HG03571 (cell line): ENCODE data around the gene KIAA1217.

ENCODE experiments used
- ATAC-seq: cut with Tn5 transposase; IDR thresholded peaks from one replicate; pipeline ENCODE4 v1.9.1; 2021; ENCODE audit not compliant: unreplicated experiment

The KIAA1217 gene

DNA sequence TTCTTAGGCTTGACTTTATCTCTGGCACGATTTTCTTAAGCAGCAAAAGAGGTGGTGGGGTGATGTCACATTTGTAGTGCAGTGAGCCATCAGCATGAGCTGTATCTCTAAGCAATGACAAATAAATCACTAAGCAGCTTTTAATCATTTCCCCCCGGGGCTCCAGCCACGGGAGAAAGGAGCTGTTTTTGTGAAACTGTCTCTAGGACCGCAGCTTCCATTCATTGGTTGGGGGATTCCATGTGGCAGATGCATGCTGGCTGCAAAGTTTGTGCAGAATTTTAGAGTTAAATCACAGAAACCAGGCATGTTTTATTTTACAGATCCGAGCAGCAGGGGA lies 464 bp downstream of the KIAA1217 start:
- peak; percentile 41 for ATAC-seq

- ATAC-seq = peak; percentile 57
Measured at GRCh38 chr10:24209946-24210491, 1.1 kb downstream of the KIAA1217 start.

GRCh38 chr10:24210501-24210900 lies 1.6 kb downstream of the KIAA1217 start:
- peak; percentile 3 for ATAC-seq

GRCh38 chr10:24213266-24213665 lies 4.3 kb downstream of the KIAA1217 start:
- ATAC-seq = no peak

DNA sequence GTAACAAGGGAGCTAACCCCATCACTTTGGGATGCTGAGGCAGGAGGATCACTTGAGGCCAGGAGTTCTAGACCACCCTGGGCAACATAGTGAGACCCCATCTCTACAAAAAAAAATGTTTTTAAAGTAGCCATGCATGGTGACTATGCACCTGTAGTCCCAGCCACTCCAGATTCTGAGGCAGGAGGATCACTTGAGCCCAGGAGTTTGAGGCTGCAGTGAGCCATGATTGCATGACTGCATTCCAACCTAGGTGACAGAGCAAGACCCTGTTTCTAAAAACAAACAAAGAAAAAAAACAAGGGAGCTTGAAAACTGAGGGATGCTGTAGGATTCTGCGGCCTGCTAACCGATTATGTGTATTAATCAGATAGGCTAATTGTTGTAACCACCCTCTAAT lies 4.9 kb downstream of the KIAA1217 start:
- no peak for ATAC-seq

- ATAC-seq = no peak
Measured at GRCh38 chr10:24214762-24215161, 5.8 kb downstream of the KIAA1217 start.

DNA sequence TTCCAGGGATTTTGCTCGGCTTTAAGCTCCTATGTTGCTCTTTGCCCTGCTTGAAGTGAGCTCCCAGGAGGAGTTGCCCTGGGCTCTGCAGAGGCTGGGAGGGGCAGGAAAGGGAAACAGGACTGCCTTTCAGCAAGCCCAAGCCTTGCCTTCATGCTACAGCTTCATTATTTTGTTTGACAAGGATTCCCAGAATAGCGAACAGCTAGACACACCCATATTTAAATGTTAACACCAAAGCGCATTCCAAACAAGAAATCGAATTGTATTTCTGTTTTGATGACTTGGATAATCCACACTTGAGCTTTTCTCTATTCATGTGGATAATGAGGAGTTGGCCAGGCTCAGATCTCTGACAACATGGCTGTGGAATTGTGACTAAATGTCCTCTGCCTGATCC lies 6.3 kb downstream of the KIAA1217 start:
- no peak for ATAC-seq

GRCh38 chr10:24215603-24216002 lies 6.7 kb downstream of the KIAA1217 start:
- ATAC-seq = no peak

DNA sequence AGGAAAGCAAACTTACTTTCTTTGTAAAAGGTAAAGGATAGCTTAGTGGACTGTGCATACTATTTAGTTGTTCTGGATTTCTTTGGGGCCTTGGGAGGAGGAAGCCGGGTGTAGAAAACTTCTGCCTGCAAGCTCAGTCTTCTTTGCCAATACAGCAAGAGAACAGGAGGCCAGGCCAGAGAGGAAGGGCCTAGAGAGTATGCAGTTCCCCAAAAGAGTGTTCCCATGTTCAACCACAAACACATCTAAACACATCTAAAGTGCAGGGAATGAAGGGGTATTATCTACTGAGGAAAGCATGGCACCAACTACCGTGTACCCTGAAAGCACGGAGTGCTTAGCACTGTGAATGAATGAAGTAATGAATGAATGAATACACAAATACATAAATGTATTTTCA lies 11.0 kb downstream of the KIAA1217 start:
- ATAC-seq = no peak

GRCh38 chr10:24223341-24223740 lies 14.4 kb downstream of the KIAA1217 start:
- no peak for ATAC-seq

- no peak for ATAC-seq
Measured at GRCh38 chr10:24223953-24224352, 15.0 kb downstream of the KIAA1217 start.

GRCh38 chr10:24228642-24229041 lies 19.7 kb downstream of the KIAA1217 start:
- ATAC-seq = no peak

DNA sequence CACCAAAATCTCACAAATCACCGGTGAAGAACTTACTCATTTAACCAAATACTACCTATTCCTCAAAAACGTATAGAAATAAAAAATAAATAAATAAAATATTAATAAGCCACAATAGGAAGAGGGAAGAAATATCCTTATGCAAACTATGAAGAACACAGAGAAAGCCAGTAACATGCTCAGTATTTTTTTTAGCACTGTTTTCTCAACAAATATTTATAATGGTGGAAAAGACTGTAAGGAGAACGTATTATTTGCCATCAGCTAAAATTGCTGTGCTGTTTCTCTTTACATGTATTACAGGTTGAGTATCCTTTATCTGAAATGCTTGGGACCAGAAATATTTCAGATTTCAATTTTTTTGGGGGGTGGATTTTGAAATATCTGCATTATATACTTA lies 21.0 kb downstream of the KIAA1217 start:
- no peak for ATAC-seq

GRCh38 chr10:24231200-24231599 lies 22.3 kb downstream of the KIAA1217 start:
- ATAC-seq = no peak

DNA sequence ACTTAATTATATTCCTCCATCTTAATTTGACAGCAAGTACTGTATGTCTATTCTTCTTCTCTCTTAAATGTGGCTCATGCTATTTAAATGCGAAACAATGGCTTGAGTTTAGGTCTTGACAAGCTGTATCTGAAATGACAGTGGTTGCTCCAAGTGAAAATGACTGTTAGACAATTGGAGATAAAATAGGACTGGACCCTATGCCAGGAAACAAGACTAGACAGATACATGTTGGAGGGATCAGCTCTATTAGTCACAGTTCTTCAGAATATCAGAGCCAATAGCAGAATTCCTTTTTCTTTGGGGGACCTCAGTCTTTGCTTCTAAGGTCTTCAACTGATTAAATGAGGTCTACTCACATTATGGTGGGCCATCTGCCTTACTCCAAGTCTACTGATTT lies 25.8 kb downstream of the KIAA1217 start:
- no peak for ATAC-seq

DNA sequence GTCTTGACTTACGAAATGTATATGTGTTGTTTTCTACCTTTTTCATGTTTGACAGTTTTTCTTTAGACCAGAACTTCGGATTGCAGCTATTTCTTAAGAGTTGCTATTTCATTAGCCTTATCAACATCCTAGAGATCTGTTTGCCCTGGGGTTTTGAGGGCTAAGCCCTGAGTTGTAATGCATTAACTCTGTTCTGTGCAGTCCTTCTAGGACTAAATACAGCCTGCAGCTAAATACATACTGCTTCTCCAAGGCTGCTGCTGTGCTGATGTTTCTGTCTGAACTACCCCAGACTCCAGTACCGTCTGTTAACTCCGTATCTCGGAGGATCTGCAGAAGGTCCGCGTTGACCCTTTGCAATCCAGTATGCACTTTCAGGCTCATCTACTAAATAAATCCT lies 26.5 kb downstream of the KIAA1217 start:
- no peak for ATAC-seq

GRCh38 chr10:24237801-24238395 lies 29.0 kb downstream of the KIAA1217 start:
- ATAC-seq = no peak

GRCh38 chr10:24238519-24239247 lies 29.7 kb downstream of the KIAA1217 start:
- ATAC-seq = no peak

DNA sequence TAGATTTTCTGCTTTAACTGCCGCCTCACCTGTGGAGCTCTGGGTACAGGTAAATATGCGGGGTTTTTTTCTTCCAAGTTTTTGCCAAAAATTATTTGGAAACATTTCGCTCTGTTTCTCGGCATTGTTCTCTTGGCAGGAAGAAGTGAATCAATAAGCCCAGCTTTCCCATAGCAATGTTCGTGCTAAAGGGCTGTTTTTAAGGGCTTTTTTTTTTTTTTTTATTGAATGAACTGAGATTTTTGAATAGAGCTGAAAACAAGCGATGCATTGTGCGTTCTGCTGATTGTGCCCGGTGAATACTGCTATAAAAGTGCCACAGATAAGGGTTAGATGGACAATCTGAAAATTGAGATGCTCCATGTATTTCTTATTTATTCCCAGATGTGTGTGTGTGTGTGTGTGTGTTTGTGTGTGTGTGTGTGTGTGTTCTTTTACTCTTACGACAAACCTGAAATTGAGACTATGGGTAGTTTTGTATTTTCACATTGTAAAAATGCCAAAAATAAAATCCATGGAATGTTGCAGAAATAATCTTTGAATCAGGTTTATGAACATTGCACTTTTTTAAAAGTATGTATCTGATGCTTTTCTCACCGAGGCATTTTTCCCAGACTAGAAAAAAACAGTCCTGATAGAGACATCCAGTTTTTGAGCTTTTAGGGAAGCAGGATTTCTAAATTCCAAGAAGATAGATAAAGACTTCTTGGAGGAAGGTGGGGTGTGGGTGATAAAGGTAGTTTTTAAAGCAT lies 30.5 kb downstream of the KIAA1217 start:
- no peak for ATAC-seq

GRCh38 chr10:24240041-24240751 lies 31.3 kb downstream of the KIAA1217 start:
- ATAC-seq = no peak

DNA sequence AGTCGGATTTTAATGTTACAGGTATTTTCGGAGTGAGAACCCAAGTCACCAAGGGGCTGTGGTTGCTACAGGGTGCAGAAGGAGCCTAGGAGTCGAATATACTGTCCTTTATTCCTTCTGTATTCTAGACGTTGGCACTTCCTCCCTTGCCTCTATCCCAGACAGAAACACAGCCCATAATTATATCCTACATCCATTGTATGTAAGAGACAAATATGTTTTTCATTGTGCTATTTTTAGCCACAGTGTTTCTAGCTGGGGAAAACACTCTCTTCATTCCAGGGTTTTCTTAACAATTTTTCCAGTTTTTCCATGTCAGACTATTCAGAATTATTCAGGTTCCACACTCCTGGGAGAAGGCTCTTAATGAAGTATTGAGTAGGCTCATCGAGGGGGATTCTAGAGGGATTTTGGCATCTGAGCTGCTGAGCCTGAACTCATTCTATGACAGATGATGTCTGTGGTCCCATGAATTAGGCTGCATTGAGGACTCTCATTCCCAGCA lies 32.6 kb downstream of the KIAA1217 start:
- ATAC-seq = no peak
